IMR-90 (cell line): Measurements from ENCODE around the gene RFX3. TPM values are rescaled to one million over a fixed set of nuclear protein-coding genes. Genes with fewer than 3 reads are reported as not detected.
A peak's percentile ranks its signal among the peaks of the same experiment; 100 is the strongest.

ENCODE experiments used
- ATAC-seq: fragments of 200-7000 bp; cut with Tn5 transposase; 2 replicates; pipeline ENCODE4 v1.9.1; 2020; ENCODE audit warnings: low read depth, mild to moderate bottlenecking, moderate library complexity
- BruUV-seq: library from RNA; stranded (reverse); fragments of 400-500 nt; replicated peaks from 2 replicates; lab custom pipeline; 2021; lab: Mats Ljungman, UMichigan
- CTCF ChIA-PET: fragments of 300-600 bp; formaldehyde crosslinking; extraction: SDS; loops from one replicate; lab custom pipeline; 2021; ENCODE audit warnings: antibody characterized with exemption; lab: Yijun Ruan, JAX
- POLR2A ChIA-PET: fragments of 300-600 bp; sonication (Branson Sonifier 250); formaldehyde crosslinking; loops from one replicate; lab custom pipeline; 2022; ENCODE audit warnings: antibody characterized with exemption; ENCODE audit not compliant: unreplicated experiment; lab: Charles Lee
- DNase-seq: peaks from one replicate; pipeline ENCODE4 v3.0.0; 2013
- H2AFZ ChIP-seq: replicated peaks from 2 replicates; pipeline ENCODE3; 2013; ENCODE audit warnings: low read length, mild to moderate bottlenecking; ENCODE audit not compliant: poor library complexity
- H2AK5ac ChIP-seq: 2 replicates; pipeline ENCODE4 v1.6.1; 2013; ENCODE audit warnings: low read depth, low read length, inconsistent platforms
- H2AK9ac ChIP-seq: replicated peaks from 2 replicates; pipeline ENCODE3; 2013; ENCODE audit warnings: mild to moderate bottlenecking, low read depth, low read length, moderate library complexity; ENCODE audit not compliant: poor library complexity
- H2BK120ac ChIP-seq: 2 replicates; pipeline ENCODE4 v1.6.1; 2013; ENCODE audit warnings: low read depth, low read length, inconsistent platforms
- H2BK15ac ChIP-seq: 3 replicates; pipeline ENCODE4 v1.6.1; 2013; ENCODE audit warnings: low read depth, low read length, inconsistent platforms
- H2BK20ac ChIP-seq: 2 replicates; pipeline ENCODE4 v1.6.1; 2013; ENCODE audit warnings: low read depth, mild to moderate bottlenecking, inconsistent platforms, low read length, moderate library complexity
- H2BK5ac ChIP-seq: 2 replicates; pipeline ENCODE4 v1.6.1; 2013; ENCODE audit warnings: mild to moderate bottlenecking, low read depth, low read length, inconsistent platforms; ENCODE audit not compliant: poor library complexity, severe bottlenecking
- H3K14ac ChIP-seq: replicated peaks from 2 replicates; pipeline ENCODE4 v1.6.1; 2013; ENCODE audit warnings: low read depth, low read length, inconsistent platforms
- H3K18ac ChIP-seq: 2 replicates; pipeline ENCODE4 v1.6.1; 2013; ENCODE audit warnings: low read depth, low read length, control low read depth
- H3K23ac ChIP-seq: 2 replicates; pipeline ENCODE4 v1.6.1; 2013; ENCODE audit warnings: low read depth, low read length, inconsistent platforms
- H3K27ac ChIP-seq: 2 replicates; pipeline ENCODE4 v1.5.1; 2013; ENCODE audit warnings: mild to moderate bottlenecking, control low read depth, low read length; ENCODE audit not compliant: insufficient read depth
- H3K27me3 ChIP-seq: 2 replicates; pipeline ENCODE4 v1.6.1; 2013; ENCODE audit warnings: low read length; ENCODE audit not compliant: control insufficient read depth, insufficient read depth
- H3K36me3 ChIP-seq: 2 replicates; pipeline ENCODE4 v1.6.1; 2013; ENCODE audit warnings: low read length, mixed read lengths; ENCODE audit not compliant: control insufficient read depth, insufficient read depth
- H3K4ac ChIP-seq: 2 replicates; pipeline ENCODE4 v1.6.1; 2013; ENCODE audit warnings: low read depth, low read length, inconsistent platforms
- H3K4me1 ChIP-seq: 2 replicates; pipeline ENCODE4 v1.6.1; 2013; ENCODE audit warnings: low read length, mixed read lengths; ENCODE audit not compliant: control insufficient read depth, insufficient read depth
- H3K4me2 ChIP-seq: 2 replicates; pipeline ENCODE4 v1.6.1; 2013; ENCODE audit warnings: low read depth, mild to moderate bottlenecking, control low read depth, low read length, moderate library complexity
- H3K4me3 ChIP-seq: 2 replicates; pipeline ENCODE4 v1.5.1; 2013; ENCODE audit warnings: low read depth, mild to moderate bottlenecking, control low read depth, low read length, moderate library complexity; ENCODE audit not compliant: insufficient read depth
- H3K56ac ChIP-seq: 2 replicates; pipeline ENCODE4 v1.6.1; 2013; ENCODE audit warnings: low read length, inconsistent platforms; ENCODE audit not compliant: insufficient read depth; ENCODE audit errors: extremely low read depth
- H3K79me1 ChIP-seq, 2 experiments: 2 replicates each; pipeline ENCODE4 v1.6.1; 2013; ENCODE audit warnings: low read length in 2 of 2, inconsistent platforms in 1 of 2, low read depth in 1 of 2
- H3K9ac ChIP-seq: 2 replicates; pipeline ENCODE4 v1.6.1; 2013; ENCODE audit warnings: low read depth, low read length, control low read depth
- H3K9me1 ChIP-seq: 2 replicates; pipeline ENCODE4 v1.6.1; 2013; ENCODE audit warnings: low read length, inconsistent platforms; ENCODE audit not compliant: insufficient read depth
- H3K9me3 ChIP-seq: 2 replicates; pipeline ENCODE4 v1.6.1; 2013; ENCODE audit warnings: low read length; ENCODE audit not compliant: control insufficient read depth, insufficient read depth
- H4K20me1 ChIP-seq: 2 replicates; pipeline ENCODE4 v1.6.1; 2013; ENCODE audit warnings: low read length, inconsistent platforms; ENCODE audit not compliant: insufficient read depth
- H4K5ac ChIP-seq: 2 replicates; pipeline ENCODE4 v1.6.1; 2013; ENCODE audit warnings: mild to moderate bottlenecking, low read depth, low read length, control low read depth
- H4K8ac ChIP-seq, 2 experiments: 2 replicates each; pipeline ENCODE4 v1.6.1; 2013; ENCODE audit warnings: low read depth in 2 of 2, low read length in 2 of 2, control low read depth in 1 of 2, inconsistent platforms in 1 of 2
- H4K91ac ChIP-seq: 2 replicates; pipeline ENCODE4 v1.6.1; 2013; ENCODE audit warnings: low read depth, low read length, inconsistent platforms; ENCODE audit not compliant: insufficient read depth
- CHD1 ChIP-seq: IDR thresholded peaks from 2 replicates; pipeline ENCODE4 v1.6.1; 2012; ENCODE audit warnings: low read depth, low read length, improper control_type of control experiment
- CTCF ChIP-seq: conservative IDR thresholded peaks from 2 replicates; pipeline ENCODE4 v1.5.1; 2012; ENCODE audit warnings: mild to moderate bottlenecking, low read depth, low read length, improper control_type of control experiment
- ELK1 ChIP-seq: fragments of 150-350 bp; IDR thresholded peaks from 2 replicates; pipeline ENCODE4 v1.6.1; 2016; ENCODE audit warnings: low read depth, mild to moderate bottlenecking, low read length, moderate library complexity, borderline replicate concordance
- FOS ChIP-seq: fragments of 150-350 bp; IDR thresholded peaks from 2 replicates; pipeline ENCODE4 v1.6.1; 2016; ENCODE audit warnings: low read depth, low read length
- MAFK ChIP-seq: IDR thresholded peaks from 2 replicates; pipeline ENCODE4 v1.6.1; 2012; ENCODE audit warnings: low read depth, low read length, improper control_type of control experiment
- MAZ ChIP-seq: IDR thresholded peaks from 2 replicates; pipeline ENCODE4 v1.6.1; 2012; ENCODE audit warnings: low read depth, mild to moderate bottlenecking, low read length, improper control_type of control experiment, moderate library complexity, borderline replicate concordance
- MXI1 ChIP-seq: IDR thresholded peaks from 2 replicates; pipeline ENCODE4 v1.6.1; 2012; ENCODE audit warnings: low read depth, mild to moderate bottlenecking, low read length, moderate library complexity, borderline replicate concordance
- POLR2A ChIP-seq: IDR thresholded peaks from 2 replicates; pipeline ENCODE4 v1.6.1; 2012; ENCODE audit warnings: mild to moderate bottlenecking, low read depth, low read length
- RAD21 ChIP-seq: IDR thresholded peaks from 2 replicates; pipeline ENCODE4 v1.6.1; 2012; ENCODE audit warnings: low read length, improper control_type of control experiment
- RCOR1 ChIP-seq: IDR thresholded peaks from 2 replicates; pipeline ENCODE4 v1.6.1; 2012; ENCODE audit warnings: mild to moderate bottlenecking, low read length, improper control_type of control experiment; ENCODE audit not compliant: insufficient replicate concordance
- RFX5 ChIP-seq: IDR thresholded peaks from 2 replicates; pipeline ENCODE4 v1.8.0; 2012; ENCODE audit warnings: low read depth, mild to moderate bottlenecking, low read length, moderate library complexity
- SMC3 ChIP-seq: fragments of 150-350 bp; IDR thresholded peaks from 2 replicates; pipeline ENCODE4 v1.6.1; 2016; ENCODE audit warnings: low read depth, mild to moderate bottlenecking, antibody characterized with exemption, low read length, moderate library complexity
- USF2 ChIP-seq: fragments of 150-350 bp; IDR thresholded peaks from 2 replicates; pipeline ENCODE4 v1.6.1; 2017; ENCODE audit warnings: mild to moderate bottlenecking, antibody characterized with exemption, low read length, low read depth
- WGBS, 2 experiments: methylation state at CpG; one replicate each; pipeline versions ENCODE4 v1.1.5 to v1.1.7; 2013; ENCODE audit warnings: missing lambda C conversion rate in 2 of 2; ENCODE audit not compliant: insufficient read length in 1 of 2; ENCODE audit errors: extremely low coverage in 2 of 2; 5-methylcytosine and 5-hydroxymethylcytosine counted together
- dilution Hi-C: fragments of 300-500 bp; cut with HindIII; formaldehyde crosslinking; loops from one replicate; pipeline ENCODE4 v1.14.3; 2018; ENCODE audit warnings: low sequenced_read_pairs; ENCODE audit not compliant: unreplicated experiment
- in situ Hi-C: fragments of 300-500 bp; cut with MboI; formaldehyde crosslinking; loops from 3 replicates; pipeline ENCODE4 v1.14.3; 2019; ENCODE audit warnings: low sequenced_read_pairs, inconsistent platforms, mixed read lengths
- intact Hi-C: fragments of 100-400 bp; cut with micrococcal nuclease; formaldehyde crosslinking; loops from 2 replicates; pipeline ENCODE4 v1.10.0; 2022
- polyA plus RNA-seq, 3 experiments: library from polyadenylated mRNA; depleted of rRNA; stranded (reverse); fragments of >200 nt; gene quantifications; 2 replicates each; pipeline ENCODE4 v1.2.3, GENCODE V29; 2012; ENCODE audit warnings: low replicate concordance in 1 of 3
- total RNA-seq: library from RNA; depleted of rRNA; stranded (reverse); fragments of >200 nt; gene quantifications from 2 replicates; pipeline ENCODE4 v1.2.3, GENCODE V29; 2012

The RFX3 gene
- total and polyA plus RNA-seq, 2 of the 4 experiments (the other 2 are of a cell fraction) = 1.7 to 2.7 TPM

- H2BK15ac ChIP-seq = peak overlapping the region; percentile 41; the same call in 1 of the 3 replicates
- ChIA-PET POLR2A (interaction anchor here (0.6 kb wide), 2 partner anchors 847 to 1000 kb away, joined by 3 read pairs; no protein-coding TSS in a partner anchor), CTCF (no interaction called here)
- BruUV-seq = no TSS peak
- H3K36me3 ChIP-seq = 0 out of 2 replicates have a peak, but pooled peaks cover 1% of the 10 kb centered on the region
- H3K27ac ChIP-seq = peak overlapping the region; percentile 99
- H3K4me2 ChIP-seq = peak overlapping the region; percentile 96
- H3K27me3 ChIP-seq = no peaks in the 10 kb centered on the region
- H3K56ac ChIP-seq = peak overlapping the region; percentile 96
- H3K4ac ChIP-seq = peak overlapping the region; percentile 99
- peak overlapping the region; percentile 99 for H4K91ac ChIP-seq
- H3K79me1 ChIP-seq = peaks cover 18 to 33% of the 10 kb centered on the region in 2 experiments; a peak in 3 of 4 replicates
- H3K4me3 ChIP-seq = peak overlapping the region; percentile 97
- peak overlapping the region; percentile 98 for H2BK5ac ChIP-seq
- H2BK120ac ChIP-seq = peak overlapping the region; percentile 85
- H2BK20ac ChIP-seq = no peak overlapping the region
- H3K9ac ChIP-seq = peak overlapping the region; percentile 99
- 0% methylated on average over 12 of the region's 74 CpGs; no CpG with 5 or more reads in 1 of the 2 experiments for WGBS, 2 experiments
- in situ Hi-C loops (loop anchor here (25.0 kb wide), 1 partner anchor 664 kb away; no protein-coding TSS in a partner anchor), intact Hi-C loops (loop anchor here (2.0 to 10.0 kb wide), 6 partner anchors 59 to 848 kb away; no protein-coding TSS in a partner anchor), dilution Hi-C loops (no loop called here)
- no peak for TF ChIP-seq USF2
- TF ChIP-seq FOS = no peak
- TF ChIP-seq MAFK = no peak
- no peak for TF ChIP-seq RFX5
- TF ChIP-seq MXI1 = peak; percentile 79; the same call in 1 of the 2 replicates
- peak; percentile 93; the same call in 1 of the 2 replicates for TF ChIP-seq MAZ
- TF ChIP-seq CTCF = no peak
- peak; percentile 94 for TF ChIP-seq POLR2A
- TF ChIP-seq RCOR1 = no peak
- TF ChIP-seq SMC3 = no peak
- TF ChIP-seq RAD21 = no peak
- TF ChIP-seq ELK1 = no peak
- peak; percentile 88; the same call in 1 of the 2 replicates for TF ChIP-seq CHD1
- DNase-seq = peak; percentile 79
- no peaks in the 10 kb centered on the region for H3K9me1 ChIP-seq
- H4K5ac ChIP-seq = peak overlapping the region; percentile 100
- ATAC-seq = peak; percentile 82
- H3K9me3 ChIP-seq = no peaks in the 10 kb centered on the region
- H4K20me1 ChIP-seq = no peaks in the 10 kb centered on the region
- H3K18ac ChIP-seq = peak overlapping the region; percentile 100
- H2AK5ac ChIP-seq = peak overlapping the region; percentile 77
- peak overlapping the region; percentile 94 for H2AFZ ChIP-seq
- H3K4me1 ChIP-seq = no peaks in the 10 kb centered on the region; the same call in 1 of the 2 replicates
- H2AK9ac ChIP-seq = peak overlapping the region; percentile 97
- H3K23ac ChIP-seq = peak overlapping the region; percentile 98
- H3K14ac ChIP-seq = peak overlapping the region; percentile 99
- peak overlapping the region; percentile 95 to 100 for H4K8ac ChIP-seq
These were observed 580 bp upstream of the RFX3 start for GRCh38 chr9:3526165-3526996.
